ENCODE data around the gene KCNN4. TPM values are rescaled to one million over a fixed set of nuclear protein-coding genes. Genes with fewer than 3 reads are reported as not detected.

The KCNN4 gene
- total and polyA plus RNA-seq, 10 of the 15 experiments (the other 5 are each of a cell fraction or from before 2014, with no cell fraction given): 1.4 to 112 (median 77.9) TPM

DNA sequence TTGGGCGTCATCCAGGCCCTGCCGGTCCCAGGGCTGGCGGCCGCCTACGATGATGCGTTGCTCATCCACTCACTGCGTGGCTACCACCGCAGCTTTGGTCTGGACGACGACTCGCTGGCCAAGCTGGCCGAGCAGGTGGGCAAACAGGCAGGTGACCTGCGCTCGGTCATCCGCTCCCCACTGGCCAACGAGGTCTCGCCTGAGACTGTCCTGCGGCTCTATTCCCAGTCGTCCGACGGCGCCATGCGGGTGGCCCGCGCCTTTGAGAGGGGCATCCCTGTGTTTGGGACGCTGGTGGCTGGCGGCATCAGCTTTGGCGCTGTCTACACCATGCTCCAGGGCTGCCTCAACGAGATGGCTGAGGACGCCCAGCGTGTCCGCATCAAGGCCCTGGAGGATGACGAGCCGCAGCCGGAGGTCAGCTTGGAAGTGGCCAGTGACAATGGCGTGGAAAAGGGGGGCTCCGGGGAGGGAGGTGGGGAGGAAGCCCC, 61.4 kb downstream of the KCNN4 start:
- H4K20me1 ChIP-seq (ENCODE audit: control insufficient read depth, insufficient read depth): no peaks in the 10 kb centered on the region
- no peaks in the 10 kb centered on the region for H3K79me2 ChIP-seq (ENCODE audit: control insufficient read depth, insufficient read depth, low read length)
- TF ChIP-seq EP300 (IDR thresholded peaks at IDR 0.05; ENCODE audit: borderline replicate concordance in 1 of 2, control insufficient read depth in 1 of 2, low read depth in 2 of 2, low read length in 2 of 2): no peak
- TF ChIP-seq YBX1 (IDR thresholded peaks at IDR 0.05): no peak
- no peak for DNase-seq (ENCODE audit: low read depth, low spot score)
- intact Hi-C loops (cut with micrococcal nuclease; ENCODE audit: unreplicated experiment): no loop called here
- ChIA-PET SMC1A (ENCODE audit: uncharacterized antibody, unreplicated experiment) (no interaction called here), POLR2A (no interaction called here), RAD21 (ENCODE audit: unreplicated experiment) (no interaction called here), CTCF (no interaction called here)
- no peak overlapping the region for H3K27ac ChIP-seq (ENCODE audit: control insufficient read depth, insufficient read depth)
- peaks cover 3% of the 10 kb centered on the region for H3K4me1 ChIP-seq (ENCODE audit: control insufficient read depth, insufficient read depth, low read length)
- no peak overlapping the region for H3K4me2 ChIP-seq (ENCODE audit: control insufficient read depth, insufficient read depth)
- H3K9me3 ChIP-seq (replicated peaks; ENCODE audit: control insufficient read depth, insufficient read depth, low read length): no peaks in the 10 kb centered on the region
- no peak for FAIRE-seq
- no peak overlapping the region for H3K9ac ChIP-seq (ENCODE audit: control insufficient read depth, insufficient read depth, low read length)
- H3K36me3 ChIP-seq (ENCODE audit: control insufficient read depth in 2 of 2, insufficient read depth in 2 of 2, low read length in 1 of 2): no peaks in the 10 kb centered on the region
- no peak overlapping the region for H3K4me3 ChIP-seq
- H2AFZ ChIP-seq (ENCODE audit: control insufficient read depth, low read depth, low read length): no peak overlapping the region
- no peaks in the 10 kb centered on the region for H3K27me3 ChIP-seq (replicated peaks in 1 of 2; ENCODE audit: control insufficient read depth in 2 of 2, insufficient read depth in 2 of 2, low read length in 1 of 2)
- WGBS (ENCODE audit: insufficient coverage, insufficient replicate concordance, low lambda C conversion rate, missing lambda C conversion rate): 86% methylated on average over 37 of the region's 37 CpGs
- no TSS peak for BruUV-seq (replicated peaks)
- in situ Hi-C loops (cut with MboI): no loop called here
- ATAC-seq: no peak

- Histone ChIP-seq H3K27ac (ENCODE audit: control insufficient read depth, insufficient read depth) (no peak overlapping the region), H3K79me2 (ENCODE audit: control insufficient read depth, insufficient read depth, low read length) (no peaks in the 10 kb centered on the region), H2AFZ (ENCODE audit: control insufficient read depth, low read depth, low read length) (no peak overlapping the region), H3K9me3 (replicated peaks; ENCODE audit: control insufficient read depth, insufficient read depth, low read length) (no peaks in the 10 kb centered on the region), H3K36me3 (ENCODE audit: control insufficient read depth in 2 of 2, insufficient read depth in 2 of 2, low read length in 1 of 2) (no peaks in the 10 kb centered on the region), H3K27me3 (replicated peaks in 1 of 2; ENCODE audit: control insufficient read depth in 2 of 2, insufficient read depth in 2 of 2, low read length in 1 of 2) (no peaks in the 10 kb centered on the region), H3K4me2 (ENCODE audit: control insufficient read depth, insufficient read depth) (no peak overlapping the region), H4K20me1 (ENCODE audit: control insufficient read depth, insufficient read depth) (no peaks in the 10 kb centered on the region), H3K9ac (ENCODE audit: control insufficient read depth, insufficient read depth, low read length) (no peak overlapping the region), H3K4me1 (ENCODE audit: control insufficient read depth, insufficient read depth, low read length) (no peaks in the 10 kb centered on the region), H3K4me3 (no peak overlapping the region)
- ChIA-PET SMC1A (ENCODE audit: uncharacterized antibody, unreplicated experiment) (no interaction called here), CTCF (interaction anchor here (1.0 kb wide), 1 partner anchor 27 kb away, joined by 3 read pairs; no protein-coding TSS in a partner anchor), RAD21 (ENCODE audit: unreplicated experiment) (no interaction called here), POLR2A (no interaction called here)
- FAIRE-seq: no peak
- DNase-seq (ENCODE audit: low read depth, low spot score): no peak
- no TSS peak for BruUV-seq (replicated peaks)
- ATAC-seq: no peak
- intact Hi-C loops (cut with micrococcal nuclease; ENCODE audit: unreplicated experiment): no loop called here
- no peak for TF ChIP-seq ZNF207 (IDR thresholded peaks at IDR 0.05; ENCODE audit: borderline replicate concordance)
- TF ChIP-seq CBX3 (IDR thresholded peaks at IDR 0.05; ENCODE audit: borderline replicate concordance, low read depth): no peak
- TF ChIP-seq FOXM1 (IDR thresholded peaks at IDR 0.05; ENCODE audit: low read depth, low read length): no peak
- no peak for TF ChIP-seq JUNB (IDR thresholded peaks at IDR 0.05)
- no peak for TF ChIP-seq BMI1 (IDR thresholded peaks at IDR 0.05; ENCODE audit: borderline replicate concordance)
- no peak for TF ChIP-seq ZBTB40 (IDR thresholded peaks at IDR 0.05; ENCODE audit: borderline replicate concordance)
- TF ChIP-seq, protein P1, sequence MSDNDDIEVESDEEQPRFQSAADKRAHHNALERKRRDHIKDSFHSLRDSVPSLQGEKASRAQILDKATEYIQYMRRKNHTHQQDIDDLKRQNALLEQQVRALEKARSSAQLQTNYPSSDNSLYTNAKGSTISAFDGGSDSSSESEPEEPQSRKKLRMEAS (IDR thresholded peaks at IDR 0.05; ENCODE audit: low read depth, low read length): no peak
- no peak for TF ChIP-seq MEF2B (IDR thresholded peaks at IDR 0.05; ENCODE audit: partially characterized antibody, poor library complexity, severe bottlenecking)
- TF ChIP-seq GATAD2B (conservative IDR thresholded peaks at IDR 0.05; ENCODE audit: low read depth): no peak
- no peak for TF ChIP-seq EED (IDR thresholded peaks at IDR 0.05; ENCODE audit: low read depth)
- TF ChIP-seq CHD4 (IDR thresholded peaks at IDR 0.05): no peak
- no peak for TF ChIP-seq SMC3 (IDR thresholded peaks at IDR 0.05; ENCODE audit: borderline replicate concordance, low read length)
- in situ Hi-C loops (cut with MboI): no loop called here
- 73% methylated on average over 49 of the region's 60 CpGs for WGBS (ENCODE audit: insufficient coverage, insufficient replicate concordance, low lambda C conversion rate, missing lambda C conversion rate)
Measured at GRCh38 chr19:43718627-43719377, 62.0 kb downstream of the KCNN4 start.
